GM18507 (cell line): Measurements from ENCODE around the gene MYBPC2.
"Not testable (repeated sequence)": the region's sequence is repeated elsewhere in the genome, so short reads cannot be mapped to it uniquely, and the experiment has no call there.

Experiments
- DNase-seq: peaks from one replicate; pipeline ENCODE4 v3.0.0; 2011; ENCODE audit warnings: low read depth; ENCODE audit not compliant: insufficient read length; ENCODE audit errors: extremely low spot score
- FAIRE-seq: peaks from 2 replicates; lab custom pipeline; 2011; peaks lifted over from hg19 to GRCh38; lab: Jason Lieb, UNC

The MYBPC2 gene

GRCh38 chr19:50432221-50433028 lies at the start of gene MYBPC2:
TSS of gene MYBPC2 (plus strand) at chr19:50432892. CDS start at chr19:50432954, 62 bp downstream.
- FAIRE-seq (peak; percentile 26), DNase-seq (no peak)

- FAIRE-seq (no peak), DNase-seq (no peak)
Measured at GRCh38 chr19:50383001-50383851, 49.5 kb upstream of the MYBPC2 start.

- FAIRE-seq (peak; percentile 99), DNase-seq (peak; percentile 96)
Measured at GRCh38 chr19:50383852-50384684, 48.6 kb upstream of the MYBPC2 start, which contains the start of gene POLD1. TSS of gene POLD1 (plus strand) at chr19:50384347. CDS start at chr19:50398852, 14,505 bp downstream.

- DNase-seq (no peak), FAIRE-seq (no peak)
Measured at GRCh38 chr19:50384685-50385535, 47.8 kb upstream of the MYBPC2 start.

- FAIRE-seq = no peak
Measured at GRCh38 chr19:50387176-50387867, 45.4 kb upstream of the MYBPC2 start.

GRCh38 chr19:50387868-50388245 lies 44.8 kb upstream of the MYBPC2 start:
- DNase-seq = no peak
- FAIRE-seq = no peak

More at GRCh38 chr19:50387176-50387867, 45.4 kb upstream of the MYBPC2 start:
- no peak for DNase-seq

GRCh38 chr19:50390295-50390694 lies 42.4 kb upstream of the MYBPC2 start:
- not testable (repeated sequence) for FAIRE-seq, DNase-seq

- not testable (repeated sequence) for FAIRE-seq, DNase-seq
Measured at GRCh38 chr19:50390952-50391351, 41.7 kb upstream of the MYBPC2 start.

GRCh38 chr19:50392759-50393158 lies 39.9 kb upstream of the MYBPC2 start:
- FAIRE-seq (no peak), DNase-seq (no peak)

- FAIRE-seq (no peak), DNase-seq (no peak)
Measured at GRCh38 chr19:50393589-50393988, 39.1 kb upstream of the MYBPC2 start.

- no peak for DNase-seq
- no peak for FAIRE-seq
Measured at GRCh38 chr19:50394017-50394416, 38.7 kb upstream of the MYBPC2 start.

GRCh38 chr19:50398675-50399367 lies 33.9 kb upstream of the MYBPC2 start:
- FAIRE-seq = no peak
- no peak for DNase-seq

- FAIRE-seq (no peak), DNase-seq (no peak)
Measured at GRCh38 chr19:50399368-50399745, 33.3 kb upstream of the MYBPC2 start.

GRCh38 chr19:50401605-50402450 lies 30.9 kb upstream of the MYBPC2 start:
- FAIRE-seq (no peak), DNase-seq (no peak)

GRCh38 chr19:50402544-50403301 lies 30.0 kb upstream of the MYBPC2 start:
- FAIRE-seq (no peak), DNase-seq (no peak)
